Measurements from ENCODE around the gene KRTAP6-3. TPM values are rescaled to one million over a fixed set of nuclear protein-coding genes. Genes with fewer than 3 reads are reported as not detected.

The KRTAP6-3 gene
- total RNA-seq, 1 donor from 2014 or later, result not detected

DNA sequence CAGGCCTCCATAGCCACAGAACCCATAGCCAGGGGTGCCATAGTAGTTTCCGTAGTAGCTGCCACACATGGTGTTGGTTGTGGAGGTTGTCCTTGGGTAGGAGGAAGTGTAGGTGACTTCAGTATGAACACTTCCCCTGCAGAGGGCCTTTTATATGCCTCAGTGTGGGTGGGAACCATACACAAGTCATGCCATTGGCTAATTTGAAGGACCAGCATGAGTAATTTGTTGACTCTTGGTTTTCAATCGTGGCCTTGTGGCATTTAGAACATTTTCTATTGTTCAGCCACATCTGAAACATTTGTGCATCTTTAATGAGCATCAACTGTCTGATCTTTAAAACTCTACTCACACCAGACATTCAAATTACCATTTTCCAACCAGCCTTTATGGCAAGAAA, 21.6 kb downstream of the KRTAP6-3 start, which contains the start of gene KRTAP6-1:
KRTAP6-1 (minus strand) TSS at position 95 of the 400 bp plus-strand sequence; CDS start at position 69, 26 bp downstream.
- no peak within 1 kb of the TSS for H3K27ac Mint-ChIP-seq
- no peaks in the 10 kb centered on the region for H3K27me3 Mint-ChIP-seq (ENCODE audit: low read depth)
- TF ChIP-seq, protein P1, sequence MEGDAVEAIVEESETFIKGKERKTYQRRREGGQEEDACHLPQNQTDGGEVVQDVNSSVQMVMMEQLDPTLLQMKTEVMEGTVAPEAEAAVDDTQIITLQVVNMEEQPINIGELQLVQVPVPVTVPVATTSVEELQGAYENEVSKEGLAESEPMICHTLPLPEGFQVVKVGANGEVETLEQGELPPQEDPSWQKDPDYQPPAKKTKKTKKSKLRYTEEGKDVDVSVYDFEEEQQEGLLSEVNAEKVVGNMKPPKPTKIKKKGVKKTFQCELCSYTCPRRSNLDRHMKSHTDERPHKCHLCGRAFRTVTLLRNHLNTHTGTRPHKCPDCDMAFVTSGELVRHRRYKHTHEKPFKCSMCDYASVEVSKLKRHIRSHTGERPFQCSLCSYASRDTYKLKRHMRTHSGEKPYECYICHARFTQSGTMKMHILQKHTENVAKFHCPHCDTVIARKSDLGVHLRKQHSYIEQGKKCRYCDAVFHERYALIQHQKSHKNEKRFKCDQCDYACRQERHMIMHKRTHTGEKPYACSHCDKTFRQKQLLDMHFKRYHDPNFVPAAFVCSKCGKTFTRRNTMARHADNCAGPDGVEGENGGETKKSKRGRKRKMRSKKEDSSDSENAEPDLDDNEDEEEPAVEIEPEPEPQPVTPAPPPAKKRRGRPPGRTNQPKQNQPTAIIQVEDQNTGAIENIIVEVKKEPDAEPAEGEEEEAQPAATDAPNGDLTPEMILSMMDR (IDR thresholded peaks at IDR 0.05; ENCODE audit: unreplicated experiment), result no peak
- H3K4me1 Mint-ChIP-seq, result no peaks in the 10 kb centered on the region
- peaks cover 62% of the 10 kb centered on the region for H3K9me3 Mint-ChIP-seq
- H3K4me3 Mint-ChIP-seq, result no peak within 1 kb of the TSS
- DNase-seq (ENCODE audit: low spot score in 2 of 2, unreplicated experiment in 2 of 2), result no peak
- no peaks in the 10 kb centered on the region for H3K36me3 Mint-ChIP-seq

DNA sequence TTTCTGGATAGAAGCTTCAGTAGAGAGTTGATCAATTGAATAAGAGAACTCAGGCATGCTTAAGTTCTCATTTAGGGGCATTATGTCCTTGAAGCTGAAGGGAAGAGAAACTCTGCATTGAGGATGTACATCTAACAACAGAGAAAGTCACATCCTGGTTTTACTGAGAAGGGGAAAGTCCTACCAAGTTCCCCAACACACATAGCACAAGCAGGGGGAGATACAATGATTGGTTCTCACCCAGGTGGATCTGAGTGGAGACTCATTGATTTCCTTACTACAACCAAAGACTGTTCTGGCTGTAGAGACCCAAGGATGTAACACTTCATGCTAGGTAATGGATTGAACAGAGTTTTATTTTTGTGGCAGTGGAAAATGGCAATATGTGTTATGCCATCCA, 23.0 kb downstream of the KRTAP6-3 start:
- Mint-ChIP-seq H3K4me3 (no peak overlapping the region), H3K27me3 (ENCODE audit: low read depth) (no peaks in the 10 kb centered on the region), H3K4me1 (no peaks in the 10 kb centered on the region)

DNA sequence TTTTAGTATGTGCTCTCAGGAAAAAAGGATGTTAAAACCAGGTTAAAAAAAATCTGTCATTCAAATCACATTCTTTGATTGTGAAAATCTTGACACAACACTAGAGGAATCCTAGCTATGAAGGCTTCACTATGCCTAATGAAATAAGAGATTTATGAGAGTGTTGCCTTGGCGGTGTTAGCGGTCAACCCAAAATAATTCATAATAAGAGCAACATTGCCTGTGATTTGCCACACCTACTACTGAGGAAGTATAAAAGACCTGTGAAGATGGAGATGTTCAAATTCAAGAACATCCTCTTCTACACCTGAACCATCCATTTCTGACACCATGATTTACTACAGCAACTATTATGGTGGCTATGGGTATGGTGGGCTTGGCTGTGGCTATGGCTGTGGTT, 23.9 kb downstream of the KRTAP6-3 start, which contains the start of gene KRTAP20-1:
KRTAP20-1 (plus strand) TSS at position 301 of the 400 bp plus-strand sequence; CDS start at position 331, 30 bp downstream.
- Mint-ChIP-seq H3K9me3 (peaks cover 53% of the 10 kb centered on the region), H3K36me3 (no peaks in the 10 kb centered on the region), H3K4me3 (no peak within 1 kb of the TSS), H3K27ac (no peak within 1 kb of the TSS), H3K4me1 (no peaks in the 10 kb centered on the region), H3K27me3 (ENCODE audit: low read depth) (no peaks in the 10 kb centered on the region)
- DNase-seq (ENCODE audit: low spot score in 2 of 2, unreplicated experiment in 2 of 2), result no peak
- TF ChIP-seq, protein P1 (IDR thresholded peaks at IDR 0.05; ENCODE audit: unreplicated experiment), result no peak

More for the DNA sequence above, 23.0 kb downstream of the KRTAP6-3 start:
- DNase-seq (ENCODE audit: low spot score in 2 of 2, unreplicated experiment in 2 of 2), result no peak
- TF ChIP-seq, protein P1 (IDR thresholded peaks at IDR 0.05; ENCODE audit: unreplicated experiment), result no peak
- H3K27ac Mint-ChIP-seq, result no peak overlapping the region
- no peaks in the 10 kb centered on the region for H3K36me3 Mint-ChIP-seq
- peaks cover 61% of the 10 kb centered on the region for H3K9me3 Mint-ChIP-seq

DNA sequence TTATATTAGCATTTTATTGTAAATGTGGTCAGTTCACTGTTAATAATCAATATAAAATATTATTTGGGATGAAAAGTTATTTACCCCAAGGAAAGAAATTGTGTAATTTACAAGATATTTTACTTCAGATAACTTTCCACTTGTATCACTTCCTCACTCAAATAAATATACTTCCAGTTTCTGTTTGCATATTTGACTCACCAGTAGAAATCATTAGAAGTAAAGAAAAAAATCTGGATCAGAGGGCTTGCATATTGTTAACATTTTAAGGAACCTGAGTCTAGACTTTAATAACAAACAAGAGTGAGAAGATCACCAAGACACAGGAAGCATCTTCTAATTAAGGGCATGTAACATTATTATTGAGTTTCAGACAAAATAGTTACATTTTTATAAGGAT, 27.8 kb downstream of the KRTAP6-3 start:
- Mint-ChIP-seq H3K4me3 (no peak overlapping the region), H3K4me1 (no peaks in the 10 kb centered on the region), H3K27ac (no peak overlapping the region), H3K9me3 (peaks cover 56% of the 10 kb centered on the region), H3K36me3 (no peaks in the 10 kb centered on the region), H3K27me3 (ENCODE audit: low read depth) (no peaks in the 10 kb centered on the region)
- DNase-seq (ENCODE audit: low spot score in 2 of 2, unreplicated experiment in 2 of 2), result no peak
- TF ChIP-seq, protein P1 (IDR thresholded peaks at IDR 0.05; ENCODE audit: unreplicated experiment), result no peak

DNA sequence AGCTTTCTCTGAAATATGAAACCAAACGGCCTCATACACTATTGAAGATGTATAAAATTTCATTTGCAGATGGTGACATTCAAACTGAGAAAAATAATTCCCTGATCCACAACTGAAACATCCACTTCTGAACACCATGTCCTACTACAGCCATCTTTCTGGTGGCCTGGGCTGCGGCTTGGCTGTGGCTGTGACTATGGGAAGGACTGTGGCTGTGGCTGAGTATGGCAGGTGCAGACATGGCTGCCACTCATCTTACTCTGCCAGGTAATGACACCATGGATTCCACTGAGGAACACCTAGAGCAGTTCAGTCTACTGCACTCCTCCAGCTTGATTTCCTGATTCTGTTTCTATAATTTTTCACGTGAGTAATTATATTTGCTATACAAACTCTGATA, 28.3 kb downstream of the KRTAP6-3 start, which contains the start of gene KRTAP20-4:
KRTAP20-4 (plus strand) TSS at position 106 of the 400 bp plus-strand sequence.
- no peaks in the 10 kb centered on the region for H3K27me3 Mint-ChIP-seq (ENCODE audit: low read depth)
- no peak within 1 kb of the TSS for H3K4me3 Mint-ChIP-seq
- DNase-seq (ENCODE audit: low spot score in 2 of 2, unreplicated experiment in 2 of 2), result no peak
- TF ChIP-seq, protein P1 (IDR thresholded peaks at IDR 0.05; ENCODE audit: unreplicated experiment), result no peak
- no peak within 1 kb of the TSS for H3K27ac Mint-ChIP-seq
- no peaks in the 10 kb centered on the region for H3K36me3 Mint-ChIP-seq
- H3K9me3 Mint-ChIP-seq, result peaks cover 54% of the 10 kb centered on the region
- no peaks in the 10 kb centered on the region for H3K4me1 Mint-ChIP-seq
